Breast epithelium (tissue), 4 donors: ENCODE data around the gene CBLB. TPM values are rescaled to one million over a fixed set of nuclear protein-coding genes. Genes with fewer than 3 reads are reported as not detected.

Experiments
- DNase-seq, 2 donors: peaks; one replicate each; pipeline ENCODE4 v3.0.0-alpha.2; 2019; ENCODE audit warnings: low spot score in 2 of 2
- H3K27ac ChIP-seq, 2 donors: fragments of 200-600 bp; sonication (generic) in 1 of 2; one replicate each; pipeline ENCODE4 v1.5.1; 2016 to 2019; ENCODE audit warnings: mild to moderate bottlenecking in 1 of 2
- H3K27me3 ChIP-seq, 2 donors: fragments of 200-600 bp; sonication (generic) in 1 of 2; one replicate each; pipeline versions ENCODE4 v1.5.1 to v1.6.0; 2017 to 2019; ENCODE audit warnings: control low read depth in 1 of 2, mild to moderate bottlenecking in 1 of 2
- H3K36me3 ChIP-seq: fragments of 200-600 bp; one replicate; pipeline ENCODE4 v1.5.1; 2019
- H3K4me1 ChIP-seq, 2 donors: fragments of 200-600 bp; sonication (generic); one replicate each; pipeline ENCODE4 v1.5.1; 2016 to 2019; ENCODE audit warnings: control low read depth in 1 of 2
- H3K4me3 ChIP-seq, 3 donors: fragments of 200-600 bp; sonication (generic); 1 replicate in 2 of 3; 2 replicates in 1 of 3; pipeline ENCODE4 v1.5.1; 2016 to 2019; ENCODE audit warnings: mild to moderate bottlenecking in 3 of 3, moderate library complexity in 2 of 3
- H3K9me3 ChIP-seq, 2 donors: fragments of 200-600 bp; sonication (generic) in 1 of 2; one replicate each; pipeline ENCODE4 v1.5.1; 2016 to 2019; ENCODE audit warnings: control low read depth in 1 of 2
- CTCF ChIP-seq, 3 donors: fragments of 450-650 bp; IDR thresholded peaks; one replicate each; pipeline ENCODE4 v1.5.1; 2016 to 2017; ENCODE audit warnings: antibody characterized with exemption in 3 of 3, mild to moderate bottlenecking in 3 of 3, moderate library complexity in 3 of 3
- POLR2A ChIP-seq: fragments of 450-650 bp; IDR thresholded peaks from one replicate; pipeline ENCODE4 v1.6.1; 2016; ENCODE audit warnings: antibody characterized with exemption, mild to moderate bottlenecking, moderate library complexity
- POLR2AphosphoS5 ChIP-seq, 3 donors: sonication (generic); formaldehyde crosslinking; IDR thresholded peaks; one replicate each; pipeline ENCODE4 v1.6.1; 2017; ENCODE audit warnings: antibody characterized with exemption in 3 of 3
- intact Hi-C: fragments of 100-400 bp; cut with DNase I; formaldehyde crosslinking; loops from one replicate; pipeline ENCODE4 v1.15.1; 2023; ENCODE audit warnings: low total_unique reads
- total RNA-seq, 3 donors: library from RNA; depleted of rRNA; stranded (reverse); fragments of >200 nt; gene quantifications; one replicate each; pipeline ENCODE4 v1.1.0, GENCODE V29; 2016

The CBLB gene
- total RNA-seq, 3 donors from 2014 or later = 57.7 to 107 (median 70.8) TPM

- no peaks in the 10 kb centered on the region for H3K9me3 ChIP-seq
- intact Hi-C loops = no loop called here
- H3K4me1 ChIP-seq = no peaks in the 10 kb centered on the region
- H3K27ac ChIP-seq = no peak overlapping the region
- TF ChIP-seq POLR2AphosphoS5 (IDR thresholded peaks at IDR 0.05) (no peak), CTCF (IDR thresholded peaks at IDR 0.05) (no peak), POLR2A (no peak)
- H3K27me3 ChIP-seq = no peaks in the 10 kb centered on the region
- H3K36me3 ChIP-seq = no peaks in the 10 kb centered on the region
- no peak for DNase-seq
- no peak overlapping the region for H3K4me3 ChIP-seq
These were observed 83.0 kb downstream of the CBLB start for GRCh38 chr3:105785803-105786202.

GRCh38 chr3:105783631-105784030 is 85.2 kb downstream of the CBLB start:
- H3K36me3 ChIP-seq = no peaks in the 10 kb centered on the region
- TF ChIP-seq POLR2A (no peak), POLR2AphosphoS5 (IDR thresholded peaks at IDR 0.05) (no peak), CTCF (IDR thresholded peaks at IDR 0.05) (no peak)
- intact Hi-C loops = no loop called here

GRCh38 chr3:105781871-105782270 is 86.9 kb downstream of the CBLB start:
- DNase-seq = no peak
- TF ChIP-seq POLR2AphosphoS5 (IDR thresholded peaks at IDR 0.05) = no peak
- TF ChIP-seq CTCF (IDR thresholded peaks at IDR 0.05) = no peak
- TF ChIP-seq POLR2A = no peak
- Histone ChIP-seq H3K27me3 (no peaks in the 10 kb centered on the region), H3K9me3 (no peaks in the 10 kb centered on the region), H3K27ac (no peak overlapping the region), H3K4me1 (no peaks in the 10 kb centered on the region), H3K4me3 (no peak overlapping the region), H3K36me3 (no peaks in the 10 kb centered on the region)
- intact Hi-C loops = no loop called here

More at GRCh38 chr3:105783631-105784030, 85.2 kb downstream of the CBLB start:
- no peak overlapping the region for H3K27ac ChIP-seq
- H3K9me3 ChIP-seq = no peaks in the 10 kb centered on the region
- DNase-seq = no peak
- no peaks in the 10 kb centered on the region for H3K27me3 ChIP-seq
- H3K4me1 ChIP-seq = no peaks in the 10 kb centered on the region
- H3K4me3 ChIP-seq = no peak overlapping the region

GRCh38 chr3:105780107-105780506 is 88.7 kb downstream of the CBLB start:
- no peaks in the 10 kb centered on the region for H3K27me3 ChIP-seq
- intact Hi-C loops = no loop called here
- no peak for TF ChIP-seq POLR2A
- no peak for TF ChIP-seq CTCF (IDR thresholded peaks at IDR 0.05)
- no peak for TF ChIP-seq POLR2AphosphoS5 (IDR thresholded peaks at IDR 0.05)
- no peak for DNase-seq
- H3K36me3 ChIP-seq = no peaks in the 10 kb centered on the region
- H3K4me3 ChIP-seq = no peak overlapping the region
- no peaks in the 10 kb centered on the region for H3K4me1 ChIP-seq
- no peaks in the 10 kb centered on the region for H3K9me3 ChIP-seq
- no peak overlapping the region for H3K27ac ChIP-seq

- no peak for TF ChIP-seq POLR2AphosphoS5 (IDR thresholded peaks at IDR 0.05)
- no peak for TF ChIP-seq POLR2A
- no peak for TF ChIP-seq CTCF (IDR thresholded peaks at IDR 0.05)
- Histone ChIP-seq H3K36me3 (no peaks in the 10 kb centered on the region), H3K4me3 (no peak overlapping the region), H3K27ac (no peak overlapping the region), H3K4me1 (no peaks in the 10 kb centered on the region), H3K9me3 (no peaks in the 10 kb centered on the region), H3K27me3 (no peaks in the 10 kb centered on the region)
- DNase-seq = no peak
- intact Hi-C loops = no loop called here
These were observed 93.4 kb downstream of the CBLB start for GRCh38 chr3:105775368-105775767.
